ENCODE measurements around the gene CUL9.

Gene CUL9

GRCh38 chr6:43159599-43159998, 22.4 kb upstream of the CUL9 start:
- H3K9me3 Mint-ChIP-seq = no peaks in the 10 kb centered on the region

GRCh38 chr6:43163899-43164298, 18.1 kb upstream of the CUL9 start:
- no peaks in the 10 kb centered on the region for H3K9me3 Mint-ChIP-seq
- H3K27ac Mint-ChIP-seq = no peak overlapping the region
- H3K4me3 Mint-ChIP-seq = no peak overlapping the region
- no peak for DNase-seq
- no peaks in the 10 kb centered on the region for H3K36me3 Mint-ChIP-seq
- ATAC-seq (replicated peaks) = no peak
- no peaks in the 10 kb centered on the region for H3K27me3 Mint-ChIP-seq
- H3K4me1 Mint-ChIP-seq = no peaks in the 10 kb centered on the region

More at GRCh38 chr6:43159599-43159998, 22.4 kb upstream of the CUL9 start:
- no peak overlapping the region for H3K27ac Mint-ChIP-seq
- ATAC-seq (replicated peaks) (no peak), DNase-seq (no peak)
- H3K36me3 Mint-ChIP-seq = no peaks in the 10 kb centered on the region
- no peaks in the 10 kb centered on the region for H3K27me3 Mint-ChIP-seq
- no peak overlapping the region for H3K4me3 Mint-ChIP-seq
- H3K4me1 Mint-ChIP-seq = no peaks in the 10 kb centered on the region

GRCh38 chr6:43170417-43170930, 11.5 kb upstream of the CUL9 start:
- peak overlapping the region; percentile 95 for H3K27ac Mint-ChIP-seq
- H3K4me1 Mint-ChIP-seq = peaks cover 31 to 43% of the 10 kb centered on the region in 2 donors
- no peak for DNase-seq
- no peak for ATAC-seq (replicated peaks)
- peak overlapping the region; percentile 88 to 93 for H3K4me3 Mint-ChIP-seq
- no peaks in the 10 kb centered on the region for H3K9me3 Mint-ChIP-seq
- no peaks in the 10 kb centered on the region for H3K27me3 Mint-ChIP-seq
- H3K36me3 Mint-ChIP-seq = peaks cover 9 to 27% of the 10 kb centered on the region in 2 donors

GRCh38 chr6:43170931-43171706, 10.9 kb upstream of the CUL9 start, which contains the start of gene SRF:
Gene SRF, plus strand, starts transcription at chr6:43171269. Its CDS starts 388 bp downstream, at chr6:43171657.
- Mint-ChIP-seq H3K36me3 (peaks cover 12 to 33% of the 10 kb centered on the region in 2 donors), H3K4me3 (peak within 1 kb of the TSS; percentile 88 to 93), H3K9me3 (no peaks in the 10 kb centered on the region), H3K4me1 (peaks cover 34 to 49% of the 10 kb centered on the region in 2 donors), H3K27me3 (no peaks in the 10 kb centered on the region), H3K27ac (peak within 1 kb of the TSS; percentile 95)
- DNase-seq (peak; percentile 98), ATAC-seq (replicated peaks) (peak; percentile 71 to 76)

GRCh38 chr6:43171707-43172103, 10.3 kb upstream of the CUL9 start:
- Mint-ChIP-seq H3K27me3 (no peaks in the 10 kb centered on the region), H3K36me3 (peaks cover 13 to 39% of the 10 kb centered on the region in 2 donors), H3K4me3 (peak overlapping the region; percentile 88 to 93), H3K4me1 (peaks cover 34 to 49% of the 10 kb centered on the region in 2 donors), H3K27ac (peak overlapping the region; percentile 94), H3K9me3 (no peaks in the 10 kb centered on the region)
- peak; percentile 2 to 3 for ATAC-seq (replicated peaks)
- no peak for DNase-seq

- ATAC-seq (replicated peaks) (no peak), DNase-seq (peak; percentile 47)
- Mint-ChIP-seq H3K27ac (peak overlapping the region; percentile 94), H3K4me1 (peaks cover 34 to 49% of the 10 kb centered on the region in 2 donors), H3K9me3 (no peaks in the 10 kb centered on the region), H3K27me3 (no peaks in the 10 kb centered on the region), H3K4me3 (peak overlapping the region; percentile 88 to 92), H3K36me3 (peaks cover 13 to 39% of the 10 kb centered on the region in 2 donors)
Observed at GRCh38 chr6:43172104-43173007, 9.6 kb upstream of the CUL9 start.

- H3K4me3 Mint-ChIP-seq = peak overlapping the region; percentile 80 to 92
- H3K4me1 Mint-ChIP-seq = peaks cover 36 to 49% of the 10 kb centered on the region in 2 donors
- H3K27me3 Mint-ChIP-seq = no peaks in the 10 kb centered on the region
- peak overlapping the region; percentile 76 for H3K27ac Mint-ChIP-seq
- DNase-seq (no peak), ATAC-seq (replicated peaks) (no peak)
- peaks cover 21 to 52% of the 10 kb centered on the region in 2 donors for H3K36me3 Mint-ChIP-seq
- no peaks in the 10 kb centered on the region for H3K9me3 Mint-ChIP-seq
Observed at GRCh38 chr6:43173591-43174262, 8.3 kb upstream of the CUL9 start.

- DNase-seq (peak; percentile 96), ATAC-seq (replicated peaks) (peak; percentile 77 to 81)
- Mint-ChIP-seq H3K4me3 (peak overlapping the region; percentile 75 to 80), H3K27ac (peak overlapping the region; percentile 88), H3K4me1 (peaks cover 36 to 53% of the 10 kb centered on the region in 2 donors), H3K9me3 (no peaks in the 10 kb centered on the region), H3K36me3 (peaks cover 26 to 60% of the 10 kb centered on the region in 2 donors), H3K27me3 (no peaks in the 10 kb centered on the region)
Observed at GRCh38 chr6:43174263-43175112, 7.5 kb upstream of the CUL9 start.

GRCh38 chr6:43175676-43176422, 6.1 kb upstream of the CUL9 start:
- peak overlapping the region; percentile 65 for H3K27ac Mint-ChIP-seq
- no peak for ATAC-seq (replicated peaks)
- H3K4me1 Mint-ChIP-seq = peaks cover 30 to 51% of the 10 kb centered on the region in 2 donors
- no peaks in the 10 kb centered on the region for H3K9me3 Mint-ChIP-seq
- H3K27me3 Mint-ChIP-seq = no peaks in the 10 kb centered on the region
- H3K36me3 Mint-ChIP-seq = peaks cover 27 to 63% of the 10 kb centered on the region in 2 donors
- no peak overlapping the region for H3K4me3 Mint-ChIP-seq
- no peak for DNase-seq

- peak overlapping the region; percentile 65 for H3K27ac Mint-ChIP-seq
- ATAC-seq (replicated peaks) (no peak), DNase-seq (no peak)
- no peaks in the 10 kb centered on the region for H3K27me3 Mint-ChIP-seq
- peaks cover 34 to 54% of the 10 kb centered on the region in 2 donors for H3K4me1 Mint-ChIP-seq
- no peaks in the 10 kb centered on the region for H3K9me3 Mint-ChIP-seq
- peaks cover 26 to 65% of the 10 kb centered on the region in 2 donors for H3K36me3 Mint-ChIP-seq
- H3K4me3 Mint-ChIP-seq = no peak overlapping the region
Observed at GRCh38 chr6:43176423-43176786, 5.6 kb upstream of the CUL9 start.

- ATAC-seq (replicated peaks) (no peak), DNase-seq (no peak)
- Mint-ChIP-seq H3K36me3 (peaks cover 24 to 57% of the 10 kb centered on the region in 2 donors), H3K4me3 (no peak overlapping the region), H3K27ac (no peak overlapping the region), H3K9me3 (no peaks in the 10 kb centered on the region), H3K4me1 (peaks cover 34 to 57% of the 10 kb centered on the region in 2 donors), H3K27me3 (no peaks in the 10 kb centered on the region)
Observed at GRCh38 chr6:43178150-43178549, 3.8 kb upstream of the CUL9 start.

GRCh38 chr6:43178951-43179830, 2.8 kb upstream of the CUL9 start:
- H3K4me1 Mint-ChIP-seq = peaks cover 34 to 57% of the 10 kb centered on the region in 2 donors
- peaks cover 26 to 55% of the 10 kb centered on the region in 2 donors for H3K36me3 Mint-ChIP-seq
- no peak overlapping the region for H3K27ac Mint-ChIP-seq
- no peaks in the 10 kb centered on the region for H3K9me3 Mint-ChIP-seq
- no peak for DNase-seq
- H3K27me3 Mint-ChIP-seq = no peaks in the 10 kb centered on the region
- no peak for ATAC-seq (replicated peaks)
- no peak overlapping the region for H3K4me3 Mint-ChIP-seq
